Ishikawa (cell line): Measurements from ENCODE around the gene KRT77.
A peak's percentile ranks its signal among the peaks of the same experiment; 100 is the strongest.

ENCODE experiments used
- CEBPB ChIP-seq: IDR thresholded peaks from 2 replicates; pipeline ENCODE4 v1.6.1; 2012
- CREB1 ChIP-seq: IDR thresholded peaks from 2 replicates; pipeline ENCODE4 v1.6.1; 2012; ENCODE audit warnings: low read depth
- EGR1 ChIP-seq: IDR thresholded peaks from 2 replicates; pipeline ENCODE4 v1.6.1; 2012
- EP300 ChIP-seq: IDR thresholded peaks from 2 replicates; pipeline ENCODE4 v1.6.1; 2012; ENCODE audit warnings: borderline replicate concordance
- FOXM1 ChIP-seq: IDR thresholded peaks from 2 replicates; pipeline ENCODE4 v1.6.1; 2012; ENCODE audit warnings: low read depth, borderline replicate concordance
- NFIC ChIP-seq: IDR thresholded peaks from 2 replicates; pipeline ENCODE4 v1.6.1; 2012
- RAD21 ChIP-seq: IDR thresholded peaks from 2 replicates; pipeline ENCODE4 v1.6.1; 2012; ENCODE audit warnings: low read depth
- TAF1 ChIP-seq: IDR thresholded peaks from 2 replicates; pipeline ENCODE4 v1.6.1; 2012; ENCODE audit warnings: low read depth, mild to moderate bottlenecking
- TCF12 ChIP-seq: IDR thresholded peaks from 2 replicates; pipeline ENCODE4 v1.6.1; 2012; ENCODE audit warnings: low read depth
- TEAD4 ChIP-seq: IDR thresholded peaks from 2 replicates; pipeline ENCODE4 v1.6.1; 2012
- YY1 ChIP-seq: IDR thresholded peaks from 2 replicates; pipeline ENCODE4 v1.6.1; 2012; ENCODE audit warnings: low read depth
- ZBTB7A ChIP-seq: IDR thresholded peaks from 2 replicates; pipeline ENCODE4 v1.6.1; 2012; ENCODE audit warnings: low read depth
- TF ChIP-seq, protein P1 (sequence below): IDR thresholded peaks from 2 replicates; pipeline ENCODE4 v1.6.1; 2012
- TF ChIP-seq, protein P2 (sequence below): IDR thresholded peaks from 2 replicates; pipeline ENCODE4 v1.6.1; 2012
- TF ChIP-seq, protein P3 (sequence below): IDR thresholded peaks from 2 replicates; pipeline ENCODE4 v1.6.1; 2012; ENCODE audit warnings: low read depth, mild to moderate bottlenecking

The KRT77 gene

DNA sequence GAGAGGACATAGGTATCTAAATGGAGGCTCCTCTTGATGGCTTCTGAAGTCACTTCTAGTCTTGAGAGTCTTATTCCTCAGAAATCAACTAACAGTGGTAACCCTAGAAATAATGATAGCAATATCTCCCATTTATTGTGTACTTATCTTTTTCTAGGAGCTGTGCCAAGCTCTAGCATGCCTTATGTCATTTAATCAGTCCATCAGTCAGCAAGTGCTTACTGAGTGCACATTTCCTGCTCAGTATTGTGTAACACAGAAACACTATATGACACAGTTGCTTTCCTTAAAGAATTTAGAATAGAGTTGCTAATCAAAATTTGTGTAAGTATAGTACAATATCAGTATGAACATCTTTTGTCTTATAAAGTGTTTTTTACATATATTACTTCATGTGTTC lies 37.3 kb upstream of the KRT77 start:
- TF ChIP-seq CEBPB (no peak), EGR1 (no peak), RAD21 (no peak), TCF12 (no peak), TAF1 (no peak), TEAD4 (no peak), CREB1 (no peak), FOXM1 (no peak), ZBTB7A (no peak), EP300 (no peak), YY1 (no peak), NFIC (no peak)
- TF ChIP-seq, protein P1, sequence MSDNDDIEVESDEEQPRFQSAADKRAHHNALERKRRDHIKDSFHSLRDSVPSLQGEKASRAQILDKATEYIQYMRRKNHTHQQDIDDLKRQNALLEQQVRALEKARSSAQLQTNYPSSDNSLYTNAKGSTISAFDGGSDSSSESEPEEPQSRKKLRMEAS: no peak
- TF ChIP-seq, protein P2, sequence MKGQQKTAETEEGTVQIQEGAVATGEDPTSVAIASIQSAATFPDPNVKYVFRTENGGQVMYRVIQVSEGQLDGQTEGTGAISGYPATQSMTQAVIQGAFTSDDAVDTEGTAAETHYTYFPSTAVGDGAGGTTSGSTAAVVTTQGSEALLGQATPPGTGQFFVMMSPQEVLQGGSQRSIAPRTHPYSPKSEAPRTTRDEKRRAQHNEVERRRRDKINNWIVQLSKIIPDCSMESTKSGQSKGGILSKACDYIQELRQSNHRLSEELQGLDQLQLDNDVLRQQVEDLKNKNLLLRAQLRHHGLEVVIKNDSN: no peak
- TF ChIP-seq, protein P3, sequence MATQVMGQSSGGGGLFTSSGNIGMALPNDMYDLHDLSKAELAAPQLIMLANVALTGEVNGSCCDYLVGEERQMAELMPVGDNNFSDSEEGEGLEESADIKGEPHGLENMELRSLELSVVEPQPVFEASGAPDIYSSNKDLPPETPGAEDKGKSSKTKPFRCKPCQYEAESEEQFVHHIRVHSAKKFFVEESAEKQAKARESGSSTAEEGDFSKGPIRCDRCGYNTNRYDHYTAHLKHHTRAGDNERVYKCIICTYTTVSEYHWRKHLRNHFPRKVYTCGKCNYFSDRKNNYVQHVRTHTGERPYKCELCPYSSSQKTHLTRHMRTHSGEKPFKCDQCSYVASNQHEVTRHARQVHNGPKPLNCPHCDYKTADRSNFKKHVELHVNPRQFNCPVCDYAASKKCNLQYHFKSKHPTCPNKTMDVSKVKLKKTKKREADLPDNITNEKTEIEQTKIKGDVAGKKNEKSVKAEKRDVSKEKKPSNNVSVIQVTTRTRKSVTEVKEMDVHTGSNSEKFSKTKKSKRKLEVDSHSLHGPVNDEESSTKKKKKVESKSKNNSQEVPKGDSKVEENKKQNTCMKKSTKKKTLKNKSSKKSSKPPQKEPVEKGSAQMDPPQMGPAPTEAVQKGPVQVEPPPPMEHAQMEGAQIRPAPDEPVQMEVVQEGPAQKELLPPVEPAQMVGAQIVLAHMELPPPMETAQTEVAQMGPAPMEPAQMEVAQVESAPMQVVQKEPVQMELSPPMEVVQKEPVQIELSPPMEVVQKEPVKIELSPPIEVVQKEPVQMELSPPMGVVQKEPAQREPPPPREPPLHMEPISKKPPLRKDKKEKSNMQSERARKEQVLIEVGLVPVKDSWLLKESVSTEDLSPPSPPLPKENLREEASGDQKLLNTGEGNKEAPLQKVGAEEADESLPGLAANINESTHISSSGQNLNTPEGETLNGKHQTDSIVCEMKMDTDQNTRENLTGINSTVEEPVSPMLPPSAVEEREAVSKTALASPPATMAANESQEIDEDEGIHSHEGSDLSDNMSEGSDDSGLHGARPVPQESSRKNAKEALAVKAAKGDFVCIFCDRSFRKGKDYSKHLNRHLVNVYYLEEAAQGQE: no peak

DNA sequence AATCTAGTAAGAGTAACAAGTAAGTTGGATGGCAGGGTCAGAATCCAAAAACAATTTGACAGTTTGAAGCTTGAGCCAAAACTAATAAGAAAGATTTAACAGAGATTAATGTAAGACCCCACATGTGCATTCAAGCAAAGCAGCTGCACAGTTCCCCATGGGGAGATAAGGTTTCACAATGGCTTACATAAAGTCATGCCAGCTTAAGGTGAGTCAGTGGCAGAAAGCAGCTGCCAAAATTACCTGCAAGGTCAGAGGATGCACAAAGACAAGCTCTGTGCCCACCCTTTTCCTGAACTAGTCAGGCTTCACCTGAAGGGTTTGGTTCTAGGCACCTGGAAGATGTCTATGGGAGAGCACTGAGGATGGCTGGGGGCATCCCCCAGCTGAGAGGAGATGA lies 36.6 kb upstream of the KRT77 start:
- no peak for TF ChIP-seq CEBPB
- TF ChIP-seq, protein P3: peak; percentile 4; the same call in 1 of the 2 replicates

DNA sequence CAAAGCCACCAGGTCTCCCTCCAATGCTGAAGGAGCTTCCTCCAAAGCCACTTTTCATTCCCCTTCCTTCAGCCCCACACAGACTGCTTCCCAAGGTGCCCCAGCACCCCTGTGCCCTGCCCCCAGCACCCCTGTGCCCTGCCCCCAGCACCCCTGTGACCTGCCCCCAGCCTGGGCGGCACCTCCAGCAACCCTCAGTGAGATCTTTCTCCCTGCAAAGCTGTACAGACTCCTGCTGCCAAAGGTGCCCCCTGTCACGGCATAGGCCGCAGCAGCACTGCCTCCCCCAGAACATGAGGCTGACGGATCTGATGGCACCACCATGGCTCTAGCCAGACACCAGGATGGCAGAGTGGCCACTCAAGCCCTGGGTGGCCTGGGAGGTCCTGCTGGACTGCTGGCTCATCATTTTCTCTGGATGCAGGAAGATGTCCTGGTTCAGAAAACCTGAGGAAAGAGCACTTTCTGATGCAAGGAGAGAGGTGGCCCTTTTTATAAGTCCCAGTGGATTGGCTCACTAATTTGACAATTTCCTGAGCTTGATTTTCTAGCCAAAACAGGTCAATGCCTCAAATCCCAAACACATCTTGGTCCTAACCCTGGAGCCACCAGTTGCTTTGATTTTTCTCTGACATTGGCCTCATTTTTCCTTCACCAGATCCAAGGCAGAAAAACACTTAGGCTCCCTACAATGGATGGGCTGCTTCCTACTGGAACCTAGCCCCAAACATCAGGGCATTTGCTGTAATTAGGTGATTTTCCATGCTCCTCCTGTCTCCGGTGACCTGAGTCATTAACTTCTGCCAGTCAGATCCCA lies 32.7 kb upstream of the KRT77 start:
- TF ChIP-seq, protein P3: no peak
- TF ChIP-seq RAD21 (no peak), NFIC (no peak)

DNA sequence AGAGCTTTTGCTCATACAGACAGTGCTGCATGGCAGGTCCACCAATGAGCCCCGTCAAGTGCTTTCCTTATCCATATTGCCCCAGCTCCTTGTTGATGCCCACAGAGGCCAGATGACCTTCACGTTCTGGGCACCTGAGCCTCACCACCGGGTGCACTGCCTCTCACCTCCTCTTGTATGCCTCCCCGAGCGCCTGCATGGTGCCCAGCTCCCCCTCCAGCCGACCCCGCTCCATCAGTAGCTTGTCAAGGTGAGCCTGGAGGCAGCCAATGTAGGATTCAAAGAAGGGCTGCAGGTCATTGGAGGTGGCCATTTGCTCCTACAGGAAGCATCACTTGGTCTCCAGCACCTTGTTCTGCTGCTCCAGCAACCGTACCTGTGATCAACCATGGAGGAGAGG lies 31.8 kb upstream of the KRT77 start:
- TF ChIP-seq EP300 (no peak), CREB1 (no peak), TCF12 (no peak), TEAD4 (no peak), YY1 (no peak)
- TF ChIP-seq, protein P1: no peak

DNA sequence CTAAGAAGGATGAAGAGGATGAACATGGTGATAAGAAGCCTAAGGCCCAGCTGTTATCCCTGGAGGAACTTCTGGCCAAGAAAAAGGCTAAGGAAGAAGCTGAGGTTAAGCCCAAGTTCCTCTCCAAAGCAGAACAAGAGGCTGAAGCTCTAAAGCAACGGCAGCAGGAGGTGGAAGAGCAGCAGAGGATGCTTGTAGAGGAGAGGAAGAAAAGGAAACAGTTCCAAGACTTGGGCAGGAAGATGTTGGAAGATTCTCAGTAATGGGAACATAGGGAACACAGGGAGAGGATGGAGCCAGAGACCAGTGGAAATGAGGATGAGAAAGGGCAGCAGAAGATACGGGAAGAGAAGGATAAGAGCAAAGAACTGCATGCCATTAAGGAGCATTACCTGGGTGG lies 27.5 kb upstream of the KRT77 start:
- no peak for TF ChIP-seq FOXM1
- no peak for TF ChIP-seq NFIC

DNA sequence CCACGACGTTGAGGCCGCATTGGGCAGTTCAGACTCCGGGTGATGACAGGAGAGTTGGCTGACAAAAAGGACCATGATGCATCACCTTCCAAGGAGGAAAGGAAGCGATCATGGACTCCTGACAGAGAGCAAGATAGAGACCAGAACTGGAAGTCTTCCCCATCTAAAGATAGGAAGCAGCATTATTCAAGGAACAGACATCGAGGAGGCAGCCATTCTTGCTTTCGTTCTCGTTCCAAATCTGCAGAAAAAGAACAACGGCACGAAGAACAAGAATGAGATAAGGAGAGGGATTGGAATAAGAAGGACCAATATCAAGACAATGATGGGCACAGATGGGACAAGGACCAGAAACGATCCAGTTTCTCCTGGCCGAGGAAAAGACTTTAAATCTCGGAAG lies 27.1 kb upstream of the KRT77 start:
- TF ChIP-seq EGR1 (no peak), FOXM1 (no peak), CREB1 (no peak), ZBTB7A (no peak), TCF12 (no peak), TEAD4 (no peak), TAF1 (no peak), CEBPB (no peak), RAD21 (no peak)
- TF ChIP-seq, protein P1: no peak
- TF ChIP-seq, protein P2: no peak
